ENCODE results near the gene FAF1. TPM values are rescaled to one million over a fixed set of nuclear protein-coding genes. Genes with fewer than 3 reads are reported as not detected.

Gene FAF1
- total RNA-seq, 1 donor from 2014 or later, result 52.7 TPM

- DNase-seq (ENCODE audit: low read depth) (no peak), FAIRE-seq (no peak)
- Histone ChIP-seq H3K4me3 (ENCODE audit: low read depth, low read length) (no peak overlapping the region), H3K27me3 (ENCODE audit: control insufficient read depth, insufficient read depth, low read length) (no peaks in the 10 kb centered on the region), H3K36me3 (ENCODE audit: control insufficient read depth, insufficient read depth, low read length) (no peaks in the 10 kb centered on the region)
- TF ChIP-seq CTCF (IDR thresholded peaks at IDR 0.05; ENCODE audit: insufficient read depth, low read length, severe bottlenecking), result no peak
These were observed 151.8 kb downstream of the FAF1 start for GRCh38 chr1:50808296-50808695.

GRCh38 chr1:50796272-50796671 lies 163.8 kb downstream of the FAF1 start:
- Histone ChIP-seq H3K36me3 (ENCODE audit: control insufficient read depth, insufficient read depth, low read length) (no peaks in the 10 kb centered on the region), H3K27me3 (ENCODE audit: control insufficient read depth, insufficient read depth, low read length) (no peaks in the 10 kb centered on the region), H3K4me3 (ENCODE audit: low read depth, low read length) (no peak overlapping the region)
- DNase-seq (ENCODE audit: low read depth) (no peak), FAIRE-seq (no peak)
- no peak for TF ChIP-seq CTCF (IDR thresholded peaks at IDR 0.05; ENCODE audit: insufficient read depth, low read length, severe bottlenecking)

GRCh38 chr1:50793521-50793920 lies 166.5 kb downstream of the FAF1 start:
- FAIRE-seq (no peak), DNase-seq (ENCODE audit: low read depth) (no peak)
- Histone ChIP-seq H3K4me3 (ENCODE audit: low read depth, low read length) (no peak overlapping the region), H3K27me3 (ENCODE audit: control insufficient read depth, insufficient read depth, low read length) (no peaks in the 10 kb centered on the region), H3K36me3 (ENCODE audit: control insufficient read depth, insufficient read depth, low read length) (no peaks in the 10 kb centered on the region)
- TF ChIP-seq CTCF (IDR thresholded peaks at IDR 0.05; ENCODE audit: insufficient read depth, low read length, severe bottlenecking), result no peak

- DNase-seq (ENCODE audit: low read depth) (no peak), FAIRE-seq (no peak)
- TF ChIP-seq CTCF (IDR thresholded peaks at IDR 0.05; ENCODE audit: insufficient read depth, low read length, severe bottlenecking), result no peak
- H3K4me3 ChIP-seq (ENCODE audit: low read depth, low read length), result no peak overlapping the region
- no peaks in the 10 kb centered on the region for H3K27me3 ChIP-seq (ENCODE audit: control insufficient read depth, insufficient read depth, low read length)
- no peaks in the 10 kb centered on the region for H3K36me3 ChIP-seq (ENCODE audit: control insufficient read depth, insufficient read depth, low read length)
These were observed 172.8 kb downstream of the FAF1 start for GRCh38 chr1:50787266-50787665.

GRCh38 chr1:50783286-50783685 lies 176.8 kb downstream of the FAF1 start:
- no peak for DNase-seq (ENCODE audit: low read depth)

More at GRCh38 chr1:50783286-50783685, 176.8 kb downstream of the FAF1 start:
- no peak overlapping the region for H3K4me3 ChIP-seq (ENCODE audit: low read depth, low read length)
- no peak for TF ChIP-seq CTCF (IDR thresholded peaks at IDR 0.05; ENCODE audit: insufficient read depth, low read length, severe bottlenecking)
- peaks cover 4% of the 10 kb centered on the region for H3K36me3 ChIP-seq (ENCODE audit: control insufficient read depth, insufficient read depth, low read length)
- no peaks in the 10 kb centered on the region for H3K27me3 ChIP-seq (ENCODE audit: control insufficient read depth, insufficient read depth, low read length)
- FAIRE-seq, result no peak

Measured in bronchial epithelial cell (primary cell).